GM18511 (cell line): ENCODE results near the gene PHRF1.

Experiments
- ATAC-seq: cut with Tn5 transposase; IDR thresholded peaks from one replicate; pipeline ENCODE4 v1.9.1; 2021; ENCODE audit warnings: mild to moderate bottlenecking, moderate library complexity; ENCODE audit not compliant: unreplicated experiment

The PHRF1 gene, protein sequence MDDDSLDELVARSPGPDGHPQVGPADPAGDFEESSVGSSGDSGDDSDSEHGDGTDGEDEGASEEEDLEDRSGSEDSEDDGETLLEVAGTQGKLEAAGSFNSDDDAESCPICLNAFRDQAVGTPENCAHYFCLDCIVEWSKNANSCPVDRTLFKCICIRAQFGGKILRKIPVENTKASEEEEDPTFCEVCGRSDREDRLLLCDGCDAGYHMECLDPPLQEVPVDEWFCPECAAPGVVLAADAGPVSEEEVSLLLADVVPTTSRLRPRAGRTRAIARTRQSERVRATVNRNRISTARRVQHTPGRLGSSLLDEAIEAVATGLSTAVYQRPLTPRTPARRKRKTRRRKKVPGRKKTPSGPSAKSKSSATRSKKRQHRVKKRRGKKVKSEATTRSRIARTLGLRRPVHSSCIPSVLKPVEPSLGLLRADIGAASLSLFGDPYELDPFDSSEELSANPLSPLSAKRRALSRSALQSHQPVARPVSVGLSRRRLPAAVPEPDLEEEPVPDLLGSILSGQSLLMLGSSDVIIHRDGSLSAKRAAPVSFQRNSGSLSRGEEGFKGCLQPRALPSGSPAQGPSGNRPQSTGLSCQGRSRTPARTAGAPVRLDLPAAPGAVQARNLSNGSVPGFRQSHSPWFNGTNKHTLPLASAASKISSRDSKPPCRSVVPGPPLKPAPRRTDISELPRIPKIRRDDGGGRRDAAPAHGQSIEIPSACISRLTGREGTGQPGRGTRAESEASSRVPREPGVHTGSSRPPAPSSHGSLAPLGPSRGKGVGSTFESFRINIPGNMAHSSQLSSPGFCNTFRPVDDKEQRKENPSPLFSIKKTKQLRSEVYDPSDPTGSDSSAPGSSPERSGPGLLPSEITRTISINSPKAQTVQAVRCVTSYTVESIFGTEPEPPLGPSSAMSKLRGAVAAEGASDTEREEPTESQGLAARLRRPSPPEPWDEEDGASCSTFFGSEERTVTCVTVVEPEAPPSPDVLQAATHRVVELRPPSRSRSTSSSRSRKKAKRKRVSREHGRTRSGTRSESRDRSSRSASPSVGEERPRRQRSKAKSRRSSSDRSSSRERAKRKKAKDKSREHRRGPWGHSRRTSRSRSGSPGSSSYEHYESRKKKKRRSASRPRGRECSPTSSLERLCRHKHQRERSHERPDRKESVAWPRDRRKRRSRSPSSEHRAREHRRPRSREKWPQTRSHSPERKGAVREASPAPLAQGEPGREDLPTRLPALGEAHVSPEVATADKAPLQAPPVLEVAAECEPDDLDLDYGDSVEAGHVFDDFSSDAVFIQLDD (N-terminal part only)

DNA sequence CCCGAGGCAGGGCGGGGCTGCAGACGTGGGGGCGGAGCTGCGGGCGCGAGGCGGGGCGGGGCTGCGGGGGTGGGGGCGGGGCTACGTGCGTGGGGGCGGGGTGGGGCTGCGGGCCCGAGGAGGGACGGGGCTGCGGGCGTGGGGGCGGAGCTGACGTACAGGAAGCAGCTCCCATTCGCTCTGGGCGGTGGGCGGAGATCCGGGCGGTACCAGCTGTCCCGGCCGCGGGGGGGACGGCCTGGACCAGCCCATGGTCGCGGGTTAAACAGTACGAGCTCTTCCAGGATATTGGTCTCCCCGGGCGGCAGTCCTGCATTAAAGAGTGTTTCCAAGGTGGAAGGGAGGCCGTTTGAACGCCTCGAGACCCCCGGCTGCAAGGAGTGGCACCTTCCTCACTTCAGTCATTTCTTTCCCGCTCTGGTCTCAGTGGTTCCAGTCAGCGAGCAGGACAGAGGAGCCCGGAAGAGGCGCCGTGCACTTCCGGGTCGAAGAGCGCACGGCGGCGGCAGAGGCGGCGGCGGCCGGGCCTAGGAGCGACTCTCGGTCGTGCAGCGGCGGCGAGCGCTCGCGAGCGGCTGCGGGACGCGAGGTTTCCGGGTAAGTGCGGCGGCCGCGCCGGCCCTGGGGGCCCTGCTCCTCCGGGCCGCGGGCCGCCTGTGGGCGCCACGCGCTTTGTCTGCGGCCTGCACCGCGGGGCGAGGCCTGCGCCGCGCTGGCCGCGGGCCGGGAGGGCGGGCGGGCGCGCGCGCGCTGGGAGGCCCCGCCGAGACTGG, at the start of gene PHRF1:
Gene PHRF1 (plus strand): TSS at position 475 of the 773 bp plus-strand sequence. CDS start 5,043 bp downstream, outside the sequence.
- peak; percentile 85 for ATAC-seq

DNA sequence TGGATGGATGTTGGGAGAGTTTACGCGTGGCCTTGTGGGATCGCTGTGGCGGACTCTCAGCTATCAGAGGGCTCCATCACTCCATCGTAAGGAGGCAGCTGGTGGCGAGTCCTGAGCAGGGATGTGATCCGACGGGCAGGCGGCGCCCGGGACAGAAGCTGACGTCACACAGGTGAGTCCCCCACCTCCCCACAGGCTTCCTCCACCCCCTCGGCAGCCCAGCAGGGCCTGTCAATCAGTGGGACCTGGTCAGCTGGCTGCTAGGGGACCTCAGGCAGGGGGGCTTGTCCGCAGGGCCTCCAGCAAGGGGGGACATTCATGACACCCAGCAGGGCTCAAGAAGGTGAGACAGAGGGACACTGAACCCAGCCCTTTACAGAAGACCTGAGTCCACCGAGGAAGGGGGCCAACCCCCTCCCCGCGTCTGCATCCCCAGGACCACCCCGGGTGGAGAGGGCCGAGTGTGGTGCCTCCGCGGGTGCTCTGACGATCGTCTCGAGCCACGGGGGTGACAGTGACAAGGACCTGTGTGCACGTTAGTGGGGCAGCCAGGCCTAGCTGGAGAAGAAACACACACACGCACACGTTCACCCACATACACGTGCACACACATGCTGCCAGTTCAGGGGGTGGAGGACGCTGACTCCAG, 48.0 kb upstream of the PHRF1 start:
- no peak for ATAC-seq

DNA sequence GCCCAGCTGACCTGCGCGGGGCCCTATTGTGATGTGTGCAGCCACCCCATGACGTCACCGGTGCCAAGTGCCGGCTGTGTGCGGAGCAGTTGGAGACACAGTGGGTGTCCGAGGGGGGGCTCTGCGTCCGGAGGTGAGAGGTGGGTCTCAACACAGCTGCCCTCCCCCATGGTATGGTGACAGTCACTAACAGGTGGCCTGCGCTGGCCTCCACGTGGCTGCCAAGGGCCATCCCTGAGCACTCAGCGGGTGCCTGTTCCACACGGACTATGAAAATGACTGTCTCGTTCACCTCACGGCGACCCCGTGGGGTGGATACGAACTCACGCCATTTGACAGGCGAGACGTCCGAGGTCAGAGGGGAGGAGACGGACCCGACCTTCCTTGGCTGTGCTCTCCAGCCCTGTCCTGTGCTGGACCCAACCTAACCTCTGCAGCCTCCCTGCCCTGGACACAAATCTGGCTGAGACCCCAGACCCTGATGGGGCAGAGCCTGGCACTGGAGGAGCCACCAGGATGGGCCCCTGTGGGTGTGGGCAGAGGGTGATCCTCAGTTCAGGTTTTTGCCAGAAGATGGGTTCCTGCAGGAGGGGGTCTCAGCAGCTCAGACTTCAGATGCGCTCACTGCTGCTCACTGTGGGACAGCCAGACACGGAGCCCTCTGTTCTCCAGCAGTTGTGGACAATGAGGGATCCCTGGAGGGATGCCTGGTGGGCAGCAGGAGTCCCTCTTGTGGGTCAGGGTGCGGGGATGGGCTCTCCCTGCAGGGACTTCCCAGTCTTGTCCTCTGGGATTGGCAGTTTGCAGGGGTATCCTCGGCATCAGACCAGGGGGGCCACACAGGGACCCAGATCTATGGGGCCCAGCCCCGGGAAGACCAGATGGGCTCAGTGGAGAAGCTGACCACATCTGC, 47.2 kb upstream of the PHRF1 start:
- ATAC-seq: no peak

DNA sequence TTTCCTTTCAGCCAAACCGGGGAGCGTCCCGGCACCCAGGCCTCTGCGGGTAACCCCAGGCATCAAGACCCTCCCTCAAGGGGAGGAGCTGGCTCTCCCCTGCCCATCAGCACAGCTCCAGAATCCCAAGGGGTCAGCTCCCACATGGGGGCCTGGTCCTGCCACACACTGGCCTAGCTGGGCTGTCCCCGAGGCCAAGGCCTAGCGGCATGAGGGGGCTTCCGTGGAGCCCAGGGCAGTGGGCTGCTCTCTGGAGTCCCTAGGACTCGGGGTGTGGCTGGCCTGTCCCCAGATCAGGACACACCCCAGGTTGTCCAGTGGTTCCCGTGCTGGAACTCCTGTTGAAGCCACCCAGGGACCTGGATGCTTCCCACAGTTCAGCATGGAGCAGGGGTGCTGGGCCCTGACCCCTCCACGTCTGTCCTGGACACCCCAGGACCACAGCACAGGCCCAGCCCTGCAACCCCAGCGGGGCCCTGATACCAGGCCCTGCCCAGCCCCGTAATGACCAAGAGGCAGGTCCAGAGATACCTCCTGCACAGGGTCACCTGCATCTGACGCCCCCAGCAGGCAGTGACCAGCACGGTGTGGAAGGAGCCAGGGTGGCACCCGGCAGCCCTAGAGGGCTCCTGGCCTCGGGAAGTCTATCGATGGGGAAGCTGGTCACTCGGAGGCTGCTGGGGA, 46.4 kb upstream of the PHRF1 start:
- no peak for ATAC-seq

DNA sequence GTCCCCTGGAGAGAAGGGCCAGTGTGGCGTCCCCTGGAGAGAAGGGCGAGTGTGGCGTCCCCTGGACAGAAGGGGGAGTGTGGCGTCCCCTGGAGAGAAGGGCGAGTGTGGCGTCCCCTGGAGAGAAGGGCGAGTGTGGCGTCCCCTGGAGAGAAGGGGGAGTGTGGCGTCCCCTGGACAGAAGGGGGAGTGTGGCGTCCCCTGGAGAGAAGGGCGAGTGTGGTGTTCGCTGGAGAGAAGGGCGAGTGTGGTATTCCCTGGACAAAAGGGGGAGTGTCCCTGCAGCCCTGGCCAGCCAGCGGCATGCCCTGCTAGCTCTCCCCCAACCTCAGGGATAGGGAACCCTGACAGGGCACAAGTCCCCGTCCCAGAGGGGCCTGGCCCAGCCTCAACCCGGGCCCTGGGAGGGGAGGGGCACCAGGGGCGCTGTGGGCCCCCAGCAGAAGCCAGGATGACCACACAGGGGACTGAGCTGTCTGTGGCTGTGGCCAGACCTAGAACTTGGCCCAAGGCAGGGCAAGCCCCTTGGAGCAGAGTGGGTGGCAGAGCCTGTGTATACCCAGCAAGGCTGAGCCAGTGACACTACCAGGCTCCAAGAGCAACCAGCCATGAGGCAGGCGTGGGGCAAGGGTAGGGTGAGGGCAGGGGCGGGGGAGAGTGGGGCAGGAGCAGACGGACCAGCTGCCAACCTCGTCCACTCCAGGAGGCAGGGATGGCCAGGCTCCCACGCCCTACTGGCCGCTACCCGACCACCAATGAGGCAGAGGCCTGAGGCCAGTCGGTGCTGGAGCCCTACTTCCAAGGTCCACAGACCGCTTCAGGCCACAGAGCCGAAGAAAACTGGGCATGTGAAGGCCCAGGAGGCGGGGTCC, 45.1 kb upstream of the PHRF1 start:
- no peak for ATAC-seq

DNA sequence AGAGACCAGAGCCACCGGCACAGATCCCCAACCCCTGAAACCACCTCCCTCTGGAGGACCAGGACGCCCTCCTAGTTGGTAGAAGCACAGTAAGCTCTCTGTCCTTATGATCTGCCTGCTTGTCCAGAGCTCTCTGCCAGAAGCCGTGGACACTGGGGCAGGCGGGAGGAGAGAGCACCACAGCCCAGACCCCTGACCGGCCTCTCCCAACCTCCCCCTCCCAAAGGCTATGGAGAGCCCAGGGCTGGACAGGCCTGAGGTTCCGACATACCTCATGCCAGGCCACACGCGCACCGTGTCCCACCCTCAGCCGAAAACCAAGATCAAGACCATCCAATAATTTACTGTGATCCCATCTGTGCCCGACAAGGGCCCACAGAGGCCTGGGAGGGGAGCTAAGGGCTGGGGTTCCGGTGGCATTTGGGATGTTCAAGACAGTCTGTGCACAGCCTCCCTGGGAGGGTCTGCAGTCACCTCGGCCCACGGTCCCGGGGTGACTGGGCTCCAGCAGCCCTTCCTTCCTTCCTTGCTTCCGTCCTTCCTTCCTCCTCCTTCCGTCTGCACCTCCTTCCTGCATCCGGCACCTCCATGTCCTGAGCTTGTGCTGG, 44.2 kb upstream of the PHRF1 start:
- no peak for ATAC-seq

DNA sequence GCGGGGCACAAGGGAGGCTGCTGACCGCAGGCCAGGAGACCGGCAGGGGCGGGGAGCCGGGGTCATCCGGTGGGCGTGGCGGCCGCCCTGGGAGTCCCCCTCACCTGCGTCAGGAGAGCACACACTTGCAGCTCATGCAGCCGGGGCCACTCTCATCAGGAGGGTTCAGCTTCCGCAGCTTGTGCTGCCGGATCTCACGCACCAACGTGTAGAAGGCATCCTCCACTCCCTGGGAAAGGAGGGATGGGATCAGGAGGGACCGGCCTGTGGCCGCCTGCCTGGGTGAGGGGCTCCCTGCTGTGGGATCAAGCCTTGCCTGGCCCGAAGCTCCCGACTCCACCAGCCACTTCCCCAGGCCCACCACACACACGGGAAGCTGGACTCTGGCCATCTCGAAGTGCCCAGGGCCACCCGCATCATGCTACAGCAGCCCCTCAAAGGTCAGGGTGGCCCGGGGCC, 43.7 kb upstream of the PHRF1 start:
- ATAC-seq: no peak

DNA sequence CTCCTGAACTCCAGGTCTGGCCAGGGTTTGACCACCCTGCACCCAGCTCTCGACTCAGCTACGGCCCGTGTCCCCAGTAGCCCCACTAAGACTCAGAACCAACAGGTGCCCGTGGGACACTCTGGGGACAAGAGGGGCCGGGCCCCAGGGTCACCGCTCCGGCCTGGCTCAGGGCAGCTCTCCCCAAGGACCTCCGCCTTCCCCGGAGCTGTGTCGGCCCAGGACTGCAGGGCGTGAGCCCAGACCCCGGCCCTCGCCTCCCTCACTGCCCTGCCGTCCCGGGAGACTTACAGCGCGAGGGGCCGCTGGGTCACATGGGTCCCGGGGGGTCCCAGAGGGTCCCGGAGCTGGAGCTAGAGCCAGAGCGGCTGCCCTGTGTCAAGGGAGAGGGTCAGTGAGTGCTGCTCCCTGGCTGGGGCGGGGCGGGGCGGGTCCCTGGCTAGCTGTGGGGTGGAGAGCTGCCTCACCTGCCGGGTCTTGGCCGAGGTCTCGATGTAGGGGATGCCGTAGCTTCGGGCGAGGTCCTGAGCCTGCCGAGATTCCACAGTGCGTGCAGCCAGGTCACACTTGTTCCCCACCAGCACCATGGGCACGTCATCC, 43.2 kb upstream of the PHRF1 start:
- no peak for ATAC-seq

DNA sequence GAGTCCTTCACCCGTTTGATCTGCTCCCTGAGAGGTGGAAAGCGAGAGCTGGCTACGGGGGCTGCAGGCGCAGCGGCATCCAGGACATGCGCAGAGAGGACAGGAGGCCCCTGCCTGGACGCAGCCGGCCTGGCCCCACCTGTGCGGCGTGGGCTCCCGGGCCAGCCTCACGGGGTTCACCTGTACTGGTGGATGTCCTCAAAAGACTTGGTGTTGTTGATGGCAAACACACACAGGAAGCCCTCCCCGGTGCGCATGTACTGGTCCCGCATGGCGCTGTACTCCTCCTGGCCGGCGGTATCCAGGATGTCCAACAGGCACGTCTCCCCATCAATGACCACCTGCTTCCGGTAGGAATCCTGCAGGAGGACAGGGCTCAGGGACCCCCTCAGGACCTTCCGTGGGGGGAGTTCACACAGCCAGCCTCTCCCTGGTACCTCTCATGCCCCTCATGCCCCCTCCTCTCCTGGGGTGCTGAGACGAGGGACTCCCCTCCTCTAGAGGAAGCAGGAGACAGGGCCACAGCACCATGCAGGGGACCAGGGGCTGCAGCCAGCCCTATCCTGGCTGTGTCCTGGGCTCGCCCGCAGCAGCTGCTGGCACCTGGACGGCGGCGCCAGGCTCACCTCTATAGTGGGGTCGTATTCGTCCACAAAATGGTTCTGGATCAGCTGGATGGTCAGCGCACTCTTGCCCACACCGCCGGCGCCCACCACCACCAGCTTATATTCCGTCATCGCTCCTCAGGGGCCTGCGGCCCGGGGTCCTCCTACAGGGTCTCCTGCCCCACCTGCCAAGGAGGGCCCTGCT, 42.5 kb upstream of the PHRF1 start:
- no peak for ATAC-seq

DNA sequence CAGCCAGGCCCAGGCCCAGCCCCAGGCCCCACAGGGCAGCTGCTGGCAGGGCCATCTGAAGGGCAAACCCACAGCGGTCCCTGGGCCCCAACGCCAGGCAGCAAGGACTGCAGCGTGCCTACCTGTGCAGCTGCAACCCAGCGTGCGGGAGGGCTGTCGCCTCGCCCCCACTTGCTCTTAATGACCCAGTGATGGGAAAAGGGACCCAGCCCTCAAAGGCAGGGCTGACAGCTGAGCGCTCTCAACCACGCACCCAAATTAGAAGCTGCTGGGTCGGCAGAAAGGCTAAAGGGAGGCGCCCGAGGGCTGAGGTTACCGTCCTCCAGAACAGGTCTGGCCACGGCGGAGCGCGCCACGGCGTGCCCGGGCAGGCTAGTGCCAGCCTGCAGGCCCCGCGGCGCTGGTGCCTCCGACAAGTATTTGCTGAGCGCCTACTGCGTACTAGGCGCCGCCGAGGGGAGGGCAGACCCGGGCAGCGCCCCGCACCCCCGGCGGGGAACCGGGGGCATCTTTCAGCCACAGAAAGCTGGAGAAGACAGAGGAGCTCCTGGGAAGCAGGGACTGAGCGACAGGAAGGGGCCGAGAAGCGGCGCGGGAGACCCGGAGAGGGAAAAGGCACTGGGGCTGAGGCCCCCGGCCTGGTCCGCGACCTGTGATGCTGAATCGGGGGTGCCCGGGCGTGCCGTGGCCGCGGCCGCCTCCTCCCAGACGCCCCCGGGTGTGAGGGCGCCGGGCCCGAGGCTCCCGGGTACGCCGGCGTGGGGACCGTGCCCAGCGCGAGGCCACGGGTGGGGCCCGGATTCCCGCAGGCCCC, 41.7 kb upstream of the PHRF1 start:
- no peak for ATAC-seq

DNA sequence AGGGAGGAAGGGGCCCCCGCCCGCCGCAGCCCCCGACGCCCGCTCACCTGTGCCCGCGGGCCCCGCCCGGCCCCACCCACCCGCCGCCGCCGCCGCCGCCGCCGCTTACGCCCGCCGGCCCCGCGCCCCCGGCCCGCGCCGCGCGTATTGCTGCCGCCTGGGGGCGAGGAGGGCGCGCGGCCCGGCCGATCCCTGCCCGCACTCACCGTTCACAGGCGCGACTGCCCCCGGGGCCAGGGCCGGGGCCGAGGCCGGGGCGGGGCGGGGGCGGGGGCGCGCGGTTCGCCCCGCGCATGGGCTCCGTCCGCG, 41.1 kb upstream of the PHRF1 start:
- ATAC-seq: peak; percentile 18

DNA sequence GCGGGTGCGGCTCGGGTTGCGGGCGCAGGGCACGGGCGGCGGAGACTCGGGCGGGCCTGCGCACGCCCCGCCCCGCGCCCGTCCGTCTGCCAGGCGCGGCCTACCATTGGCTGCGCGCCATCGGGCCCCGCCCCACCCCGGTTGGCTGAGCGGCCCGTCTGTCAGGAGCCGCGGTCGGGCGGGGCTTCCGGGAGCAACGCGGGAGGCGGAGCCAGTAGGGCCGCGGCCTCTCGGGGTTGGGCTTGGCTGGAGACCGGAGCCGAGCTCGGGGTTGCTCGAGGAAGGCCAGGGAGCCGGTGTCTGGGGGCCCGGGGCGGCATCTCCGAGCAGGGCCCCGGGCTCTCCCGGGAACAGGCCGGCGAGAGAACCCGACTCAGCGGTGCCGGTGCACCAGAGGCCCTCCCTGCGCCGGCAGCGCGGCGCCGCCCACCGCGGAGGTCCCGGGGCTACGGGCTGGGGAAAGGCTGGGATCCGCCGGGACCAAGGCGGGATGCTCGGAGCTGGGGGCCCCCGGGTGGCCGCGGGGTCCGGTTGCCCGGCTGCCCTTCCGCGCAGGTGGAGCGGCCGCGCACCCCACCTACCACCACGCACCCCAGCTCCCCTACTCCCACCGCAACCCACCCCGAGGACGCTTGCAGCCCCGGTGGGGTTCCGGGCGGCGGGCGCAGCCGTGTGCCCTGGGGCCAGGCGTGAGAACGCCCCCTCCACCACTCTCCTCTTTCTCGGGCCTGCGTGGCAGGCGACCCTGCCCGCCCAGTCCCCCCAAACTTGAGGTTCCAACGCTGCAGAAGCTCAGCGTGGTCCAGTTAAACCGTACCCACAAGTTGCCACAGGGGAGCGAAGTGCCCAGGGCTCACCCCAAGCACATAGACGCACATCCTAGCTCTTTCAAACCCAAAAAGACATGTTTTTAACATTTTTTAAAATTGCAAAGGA, 40.5 kb upstream of the PHRF1 start, which contains the start of gene HRAS:
Gene HRAS (minus strand): TSS at position 58 of the 936 bp plus-strand sequence.
- ATAC-seq: peak; percentile 74

DNA sequence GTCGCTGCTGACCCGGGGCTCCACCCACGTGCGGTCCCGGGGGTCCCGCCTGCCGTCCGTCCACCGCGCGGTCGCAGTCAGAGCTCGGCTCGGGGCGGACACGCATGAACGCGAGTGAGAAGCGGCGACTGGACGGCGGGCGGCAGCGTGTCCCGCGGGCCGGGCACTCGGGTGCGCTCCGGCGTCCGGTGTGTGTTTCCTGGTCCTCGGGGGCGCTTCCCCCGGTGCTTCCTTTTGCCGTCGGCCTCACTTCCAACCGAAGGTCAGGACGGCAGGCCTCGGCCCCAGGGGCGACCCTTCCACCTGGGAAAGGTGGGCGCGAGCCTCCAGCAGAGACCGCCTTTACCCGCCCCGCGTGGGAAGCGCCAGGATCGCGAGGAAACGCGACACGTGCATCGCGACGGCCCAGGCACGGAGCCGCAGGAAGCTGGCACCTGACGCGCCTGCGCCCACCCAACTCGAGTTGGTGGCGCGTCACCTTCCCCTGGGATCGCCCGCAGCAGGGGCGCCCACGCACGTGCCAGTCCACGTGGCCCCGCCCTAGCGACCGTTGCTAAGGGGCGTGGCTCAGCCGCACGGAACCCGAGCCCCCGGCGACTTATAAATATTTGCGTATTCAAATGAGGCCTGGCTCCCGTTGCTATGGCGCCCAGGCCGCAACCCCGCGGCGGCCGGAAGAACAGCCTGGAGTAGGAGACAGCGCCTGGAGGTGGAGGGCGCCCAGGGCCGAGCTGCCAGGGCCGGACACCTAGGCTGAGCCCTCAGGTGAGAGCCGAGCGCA, 39.2 kb upstream of the PHRF1 start, which contains the start of gene LRRC56:
Gene LRRC56 (plus strand): TSS at position 687 of the 781 bp plus-strand sequence. CDS start 3,158 bp downstream, outside the sequence.
- ATAC-seq: peak; percentile 59
